Activated gamma-delta T cell treated with Interleukin-2 at 50 U/mL for 16 hours (primary cell): ENCODE measurements around the gene AEN.

Source experiments
- DNase-seq: peaks from one replicate; pipeline ENCODE4 v3.0.0-alpha.2; 2020

Gene AEN, protein sequence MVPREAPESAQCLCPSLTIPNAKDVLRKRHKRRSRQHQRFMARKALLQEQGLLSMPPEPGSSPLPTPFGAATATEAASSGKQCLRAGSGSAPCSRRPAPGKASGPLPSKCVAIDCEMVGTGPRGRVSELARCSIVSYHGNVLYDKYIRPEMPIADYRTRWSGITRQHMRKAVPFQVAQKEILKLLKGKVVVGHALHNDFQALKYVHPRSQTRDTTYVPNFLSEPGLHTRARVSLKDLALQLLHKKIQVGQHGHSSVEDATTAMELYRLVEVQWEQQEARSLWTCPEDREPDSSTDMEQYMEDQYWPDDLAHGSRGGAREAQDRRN

DNA sequence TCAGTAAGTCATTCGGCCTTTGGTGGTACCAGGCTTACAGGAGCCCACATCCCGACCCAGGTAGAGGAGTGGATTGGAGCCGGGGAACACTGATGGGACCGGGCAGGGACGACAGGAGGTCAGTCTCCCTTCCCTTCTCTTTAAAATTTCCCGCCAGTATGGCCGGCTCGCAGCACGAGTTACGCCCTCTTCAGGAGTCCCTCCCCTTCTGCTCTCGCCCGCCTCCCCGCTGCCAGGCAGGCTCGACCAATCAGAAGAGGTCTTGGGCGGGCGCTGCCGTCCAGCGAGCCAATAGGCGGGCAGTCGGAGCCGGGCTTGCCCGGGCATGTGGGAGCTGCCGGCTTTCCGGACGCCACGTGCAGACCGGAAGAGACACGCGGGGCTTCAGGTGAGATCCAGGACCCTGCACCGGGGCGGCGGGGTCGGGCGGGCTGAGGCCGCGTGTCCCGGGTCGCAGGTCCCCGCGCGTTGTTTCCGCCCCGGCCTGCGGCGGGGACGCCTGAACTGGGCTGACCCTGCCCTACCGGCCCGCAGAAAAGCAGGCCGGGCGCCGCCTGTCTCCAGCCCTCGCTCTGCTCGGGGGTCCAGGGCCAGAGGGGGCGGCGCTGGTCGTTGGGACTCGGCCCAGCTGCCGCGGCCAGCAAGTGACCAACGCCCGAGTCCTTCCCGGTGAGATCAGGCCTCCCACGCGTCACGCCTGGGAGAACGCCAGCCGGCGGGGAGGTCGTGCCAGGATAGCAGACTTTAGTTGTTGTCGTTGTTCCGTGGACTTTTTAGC, at the start of gene AEN:
Gene AEN (plus strand): TSS at position 346 of the 778 bp plus-strand sequence. CDS start 4,870 bp downstream, outside the sequence.
- peak; percentile 93 for DNase-seq

GRCh38 chr15:88571852-88572259, 49.3 kb upstream of the AEN start:
- no peak for DNase-seq

DNA sequence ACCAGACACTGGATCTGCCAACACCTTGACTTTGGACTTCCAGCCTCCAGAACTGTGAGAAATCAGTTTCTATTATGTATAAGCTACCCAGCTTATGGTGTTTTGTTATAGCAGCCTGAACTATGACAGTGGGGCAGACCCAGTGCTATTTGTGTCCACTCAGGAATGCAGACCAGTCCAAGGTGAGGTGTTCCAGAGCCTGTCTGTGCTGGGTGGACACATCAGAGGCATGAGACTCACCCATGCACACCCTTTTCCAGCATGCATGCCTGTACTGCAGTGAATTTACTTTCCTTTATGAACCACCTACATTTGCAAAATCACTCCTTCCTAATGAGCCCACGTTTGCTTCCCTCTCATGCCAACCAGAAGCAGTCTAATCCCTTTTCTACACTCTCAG, 47.1 kb upstream of the AEN start:
- DNase-seq: no peak

DNA sequence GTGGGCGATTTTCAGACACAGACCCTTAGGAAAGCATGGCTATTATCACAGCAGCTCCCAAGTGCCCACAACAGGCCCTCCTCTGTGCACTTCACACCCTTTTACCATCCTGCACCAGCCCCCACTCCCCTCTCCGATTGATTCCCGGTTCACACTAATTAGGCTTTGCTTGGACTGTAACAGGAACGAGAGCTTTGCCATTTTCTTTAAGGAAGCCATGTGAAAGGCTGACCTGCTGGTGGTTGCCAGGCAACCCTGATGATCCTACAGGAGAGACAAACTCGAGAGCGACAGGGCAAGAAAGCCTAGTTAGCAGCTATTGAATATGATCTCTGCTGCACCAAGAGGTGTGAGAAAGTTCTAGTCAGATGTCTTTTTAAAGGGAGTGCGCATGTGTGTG, 46.5 kb upstream of the AEN start:
- DNase-seq: no peak

GRCh38 chr15:88579322-88579721, 41.8 kb upstream of the AEN start:
- no peak for DNase-seq

DNA sequence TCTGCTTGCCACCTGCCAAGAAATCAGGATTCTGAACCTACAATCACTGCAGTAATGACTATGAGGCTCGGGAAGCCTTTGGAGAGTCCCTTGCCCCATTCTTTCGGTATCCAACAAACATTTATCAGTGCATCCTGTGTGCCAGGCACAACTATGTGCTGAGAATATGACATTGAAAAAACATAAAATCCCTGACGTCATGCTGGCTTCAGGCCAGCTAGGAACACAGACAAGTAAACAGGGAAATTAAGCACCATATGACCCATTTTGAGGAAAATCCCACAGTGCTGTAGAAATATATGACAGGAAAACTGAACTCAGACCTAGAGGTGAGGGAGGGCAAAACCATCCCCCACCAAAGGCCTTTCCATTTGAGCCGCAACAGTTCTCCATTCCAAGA, 40.6 kb upstream of the AEN start:
- DNase-seq: no peak

DNA sequence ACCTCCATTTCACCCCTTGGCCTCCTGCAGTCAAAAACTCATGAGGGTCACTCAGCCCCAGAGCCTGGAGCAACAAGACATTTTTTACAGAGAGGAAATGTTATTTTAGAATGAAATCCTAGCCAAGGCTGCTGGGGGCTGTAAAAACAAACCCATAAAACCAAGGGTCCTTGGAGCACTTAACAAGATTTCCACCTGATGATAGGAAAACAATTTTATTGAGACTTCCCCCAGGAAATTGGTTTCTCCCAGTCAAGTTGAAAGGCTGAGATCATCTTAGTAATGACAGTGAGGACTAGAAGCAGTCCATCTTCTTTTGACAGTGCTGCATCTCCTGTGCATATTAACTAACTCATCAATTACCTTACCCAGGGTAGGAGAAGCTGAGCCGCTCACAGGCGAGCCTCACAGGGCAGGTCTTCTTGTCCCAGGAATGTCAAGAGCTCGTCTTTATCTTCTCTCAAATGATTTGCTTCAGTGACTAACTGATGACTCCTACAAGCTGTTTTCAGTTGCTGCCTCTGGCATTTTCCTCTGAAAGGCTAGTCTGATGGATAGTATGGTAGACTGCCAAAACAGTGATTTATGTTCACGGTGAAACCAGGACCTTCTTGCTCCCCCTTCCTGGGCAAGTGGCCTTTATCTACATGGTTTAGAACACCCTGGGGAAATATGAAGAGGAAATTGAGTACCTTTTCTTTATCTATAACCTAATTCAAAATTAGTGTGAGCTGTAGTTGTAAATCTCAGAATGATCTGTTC, 34.6 kb upstream of the AEN start:
- DNase-seq: no peak

DNA sequence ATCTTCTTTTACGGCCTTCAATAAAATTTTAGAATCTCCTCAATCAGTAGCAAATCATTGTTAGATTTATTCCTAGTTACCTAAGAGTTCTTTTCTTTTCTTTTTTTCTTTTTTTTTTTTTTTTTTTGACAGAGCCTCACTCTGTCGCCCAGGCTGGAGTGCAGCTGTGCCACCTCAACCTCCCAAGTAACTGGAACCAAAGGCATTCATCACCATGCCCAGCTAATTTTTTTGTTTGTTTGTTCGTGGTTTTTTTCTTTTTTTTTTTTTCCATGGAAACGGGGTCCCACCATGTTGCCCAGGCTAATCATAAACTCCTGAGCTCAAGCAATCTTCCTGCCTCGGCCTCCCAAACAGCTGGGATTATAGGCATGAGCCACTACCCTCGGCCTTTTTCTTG, 30.4 kb upstream of the AEN start:
- DNase-seq: no peak

GRCh38 chr15:88591384-88591783, 29.8 kb upstream of the AEN start:
- DNase-seq: no peak

GRCh38 chr15:88603885-88604284, 17.3 kb upstream of the AEN start:
- no peak for DNase-seq

GRCh38 chr15:88604381-88605188, 16.6 kb upstream of the AEN start:
- DNase-seq: no peak

DNA sequence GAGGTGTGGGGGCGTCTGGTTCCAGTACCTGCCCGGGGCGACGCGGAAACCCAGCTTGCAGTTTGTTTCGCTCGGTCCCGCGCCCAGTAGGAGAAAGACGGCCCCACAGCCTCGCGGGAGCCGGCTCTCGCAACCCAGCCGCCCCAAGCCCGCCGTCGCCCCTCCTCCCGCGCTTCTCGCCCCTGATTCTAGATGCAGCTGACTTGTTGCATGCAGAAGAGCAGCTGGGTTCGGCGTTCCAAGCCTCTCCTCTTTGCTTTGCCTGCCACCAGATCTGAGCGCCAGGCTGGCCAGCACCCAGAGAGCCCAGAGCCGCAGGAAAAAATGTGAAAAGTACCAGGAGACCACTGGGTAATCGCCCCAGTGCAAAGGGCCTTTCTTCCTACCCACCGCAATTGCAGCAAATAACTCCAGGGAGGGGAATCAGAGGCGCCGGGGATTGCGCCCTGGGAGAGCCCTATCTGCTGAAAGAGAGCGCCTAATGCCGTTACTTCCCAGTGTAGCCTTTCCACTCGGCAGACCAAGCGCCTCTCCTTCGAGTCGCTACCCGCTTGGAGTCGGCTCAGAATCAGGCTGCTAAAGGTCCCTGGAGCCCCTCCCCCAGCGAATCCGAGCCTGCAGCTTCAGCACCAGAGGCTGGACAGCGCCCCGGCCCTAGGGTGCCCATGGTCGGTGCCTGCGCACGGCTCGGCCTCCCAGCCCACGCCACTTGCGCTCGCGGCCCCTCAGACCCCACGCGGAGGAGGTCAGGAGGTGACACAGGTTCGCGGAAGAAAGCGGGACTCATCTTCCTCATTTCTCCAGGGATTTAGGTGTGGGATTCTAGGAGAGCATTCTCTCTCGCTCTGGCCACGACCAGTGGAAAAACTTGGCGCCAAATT, 15.7 kb upstream of the AEN start:
- DNase-seq: peak; percentile 40

- no peak for DNase-seq
Observed at GRCh38 chr15:88606070-88606794, 14.9 kb upstream of the AEN start.

GRCh38 chr15:88607951-88608350, 13.2 kb upstream of the AEN start:
- no peak for DNase-seq

DNA sequence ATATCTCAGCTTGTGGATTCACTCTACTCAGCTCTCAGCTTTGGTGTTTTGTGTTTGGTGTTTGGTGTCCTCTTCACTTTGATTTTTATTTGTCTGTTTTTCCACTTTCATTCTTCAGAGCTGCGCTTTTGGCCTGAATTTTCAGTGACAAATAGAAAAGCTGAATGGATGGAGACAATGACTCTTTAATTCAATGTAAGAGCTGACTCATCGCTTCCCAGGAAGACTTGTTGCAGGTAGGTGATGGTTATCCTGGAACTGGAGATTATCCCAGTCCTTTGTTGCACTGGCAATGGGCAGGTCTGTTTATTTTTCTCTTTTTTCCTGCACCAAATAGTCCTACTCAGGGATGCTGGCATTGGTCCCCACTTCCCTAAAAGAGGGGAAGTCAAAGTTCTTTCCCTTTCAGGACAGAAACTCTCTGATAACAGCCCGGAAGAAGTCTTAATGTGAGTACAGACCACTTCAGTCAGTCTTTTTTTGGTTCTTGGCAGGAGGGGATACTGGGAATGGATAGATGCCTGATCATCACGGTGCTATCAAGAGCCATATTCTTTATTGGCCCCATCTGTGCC, 12.4 kb upstream of the AEN start:
- no peak for DNase-seq

- DNase-seq: no peak
Observed at GRCh38 chr15:88609344-88610090, 11.6 kb upstream of the AEN start.

DNA sequence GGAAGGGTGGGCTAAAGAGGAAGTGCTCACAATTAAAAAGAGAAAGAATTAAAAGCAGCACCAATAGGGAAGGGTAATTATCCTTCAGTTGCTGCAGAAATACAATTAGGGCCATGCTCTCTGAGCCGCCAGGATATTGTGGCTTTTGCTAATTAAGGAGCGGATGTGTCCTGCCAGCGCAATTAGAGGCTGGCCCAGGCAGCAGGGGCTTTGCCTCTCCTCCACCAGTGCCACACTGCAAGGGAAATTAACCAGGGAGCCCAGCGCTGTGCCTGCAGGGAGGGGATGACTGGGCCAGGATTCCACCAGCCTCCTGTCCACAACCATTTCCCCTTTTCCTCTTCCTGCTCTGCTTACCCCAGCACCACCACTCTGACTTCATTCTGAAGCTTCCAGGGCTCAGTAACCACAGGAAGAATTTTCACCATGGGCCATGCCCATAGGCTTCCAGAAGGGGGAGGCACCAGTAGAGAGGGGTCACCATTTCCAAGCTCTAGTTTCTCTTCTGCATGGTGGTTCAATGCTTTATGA, 10.4 kb upstream of the AEN start:
- no peak for DNase-seq

GRCh38 chr15:88612186-88612796, 8.8 kb upstream of the AEN start:
- no peak for DNase-seq
